ENCODE measurements around the gene IL1RAPL2. TPM values are rescaled to one million over a fixed set of nuclear protein-coding genes. Genes with fewer than 3 reads are reported as not detected.

The IL1RAPL2 gene
- polyA plus RNA-seq, 1 donor: 1.1 TPM

DNA sequence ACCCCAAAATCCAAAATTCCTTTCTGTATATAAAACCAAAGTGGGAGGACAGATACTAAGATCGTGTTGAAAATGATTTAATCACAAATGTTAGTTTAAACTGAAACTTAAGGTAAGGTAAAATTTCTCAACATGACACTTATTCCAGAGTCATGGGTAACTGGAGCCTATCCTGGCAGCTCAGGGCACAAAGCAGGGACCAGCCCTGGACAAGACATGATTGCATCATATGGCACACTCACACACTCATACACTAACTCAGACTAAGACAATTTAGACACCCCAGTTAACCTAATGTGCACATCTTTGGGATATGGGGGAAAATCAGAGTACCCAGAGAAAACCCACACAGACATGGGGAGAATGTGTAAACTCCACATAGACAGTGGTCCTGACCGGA lies 898.6 kb downstream of the IL1RAPL2 start:
- no peak for DNase-seq

DNA sequence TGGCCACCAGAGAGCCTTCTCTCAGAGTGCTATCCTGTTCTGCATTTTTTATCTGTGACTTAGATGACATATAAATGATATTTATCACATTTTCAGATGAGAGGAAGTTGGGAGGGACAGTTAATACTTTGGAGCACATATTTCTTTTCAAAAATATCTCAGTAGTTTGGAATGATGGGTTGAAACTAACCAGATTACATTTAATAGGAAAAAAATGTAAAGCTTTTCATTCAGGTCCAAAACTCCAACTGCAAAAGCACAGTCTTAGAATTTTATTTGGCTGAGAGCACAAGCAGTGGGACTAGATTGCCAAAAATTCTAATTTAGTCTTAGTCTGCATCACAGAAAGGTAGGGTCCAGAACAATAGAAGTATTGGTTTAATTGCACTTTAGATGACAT lies 902.7 kb downstream of the IL1RAPL2 start:
- DNase-seq: no peak

DNA sequence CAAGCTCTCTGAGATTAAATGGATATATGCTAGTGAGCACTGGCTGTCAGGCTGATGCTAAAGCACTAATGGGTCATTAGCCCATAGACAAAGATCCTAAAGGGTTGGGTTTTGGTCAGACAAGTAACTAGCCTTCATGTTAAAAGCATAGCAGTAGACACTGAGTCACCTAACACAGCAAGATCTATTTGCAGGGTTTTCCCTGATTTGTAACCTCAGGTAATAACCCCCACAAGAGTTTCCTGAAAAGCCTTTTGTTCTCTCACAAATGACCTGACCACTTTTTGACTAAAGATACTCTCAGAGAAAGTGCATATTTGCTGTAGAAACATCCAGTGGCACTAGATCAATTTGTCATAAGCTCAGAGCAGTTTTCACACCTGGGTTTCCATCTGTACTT lies 905.6 kb downstream of the IL1RAPL2 start:
- no peak for DNase-seq

DNA sequence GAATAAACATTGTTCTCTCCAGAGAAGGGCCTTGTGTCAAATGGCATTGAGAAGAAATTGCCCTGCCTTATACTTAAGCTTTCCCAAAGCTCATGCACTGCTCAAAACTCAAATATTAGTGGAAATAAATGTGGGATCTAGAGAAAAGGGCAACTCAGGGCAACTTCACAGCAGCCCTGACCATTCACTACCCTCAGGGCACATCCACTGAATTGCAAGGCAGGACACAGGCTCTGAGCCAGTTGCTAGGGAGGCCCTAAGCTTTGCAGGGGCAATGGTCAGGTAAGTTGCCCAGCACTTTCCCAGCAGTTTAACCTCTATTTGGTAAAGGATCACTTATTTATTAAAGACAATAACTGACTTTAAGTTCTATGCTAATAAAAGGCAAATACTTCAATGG lies 909.8 kb downstream of the IL1RAPL2 start:
- no peak for DNase-seq

DNA sequence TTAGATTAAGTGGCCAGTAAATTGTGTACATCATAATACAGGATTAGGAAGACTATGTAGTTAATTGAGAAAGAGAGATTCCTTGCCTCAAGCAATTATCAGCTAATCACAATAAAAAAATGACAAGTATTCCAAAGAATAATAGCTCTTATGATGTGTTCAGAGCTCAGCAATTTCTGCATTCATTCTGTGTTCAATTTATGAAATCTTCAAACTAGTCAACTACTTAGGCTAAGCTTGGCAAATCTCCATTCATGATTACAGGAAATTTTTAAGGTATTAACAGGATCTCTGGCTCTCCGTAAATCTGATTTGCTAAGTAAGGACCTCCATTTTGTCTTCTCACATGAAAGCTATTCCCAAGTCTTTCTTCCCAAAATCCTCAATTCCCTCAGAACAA lies 911.4 kb downstream of the IL1RAPL2 start:
- DNase-seq: no peak

DNA sequence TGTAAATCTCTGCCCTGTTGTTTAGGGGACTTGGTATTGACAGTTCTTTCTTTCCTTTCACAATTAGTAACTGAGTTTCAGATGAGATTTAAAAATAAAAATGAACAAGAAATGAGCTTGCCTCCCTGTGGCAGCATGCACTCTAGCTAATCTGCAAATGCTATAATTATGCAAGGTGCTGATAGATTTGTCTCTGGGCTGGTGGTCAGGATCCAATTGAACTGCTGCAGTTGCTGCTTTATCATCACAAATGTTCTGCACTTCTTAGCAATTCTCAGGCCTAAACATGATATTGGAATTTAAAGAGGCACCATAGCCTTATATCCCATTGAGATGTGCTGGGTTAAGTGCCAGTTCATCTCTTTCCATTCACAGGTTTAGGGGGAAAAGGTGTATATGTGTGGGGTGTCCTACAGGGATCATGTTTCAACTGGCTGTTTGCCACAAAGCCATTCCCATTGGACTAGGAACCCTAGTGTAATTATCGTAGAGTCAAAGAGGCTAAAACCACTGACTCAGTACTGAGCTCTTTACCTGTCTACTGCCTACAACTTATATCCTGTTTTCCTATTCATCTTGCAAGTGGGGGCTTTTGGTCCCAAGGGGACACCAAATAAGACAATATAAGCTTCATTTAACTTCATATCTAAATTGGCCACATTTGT lies 914.8 kb downstream of the IL1RAPL2 start:
- no peak for DNase-seq

DNA sequence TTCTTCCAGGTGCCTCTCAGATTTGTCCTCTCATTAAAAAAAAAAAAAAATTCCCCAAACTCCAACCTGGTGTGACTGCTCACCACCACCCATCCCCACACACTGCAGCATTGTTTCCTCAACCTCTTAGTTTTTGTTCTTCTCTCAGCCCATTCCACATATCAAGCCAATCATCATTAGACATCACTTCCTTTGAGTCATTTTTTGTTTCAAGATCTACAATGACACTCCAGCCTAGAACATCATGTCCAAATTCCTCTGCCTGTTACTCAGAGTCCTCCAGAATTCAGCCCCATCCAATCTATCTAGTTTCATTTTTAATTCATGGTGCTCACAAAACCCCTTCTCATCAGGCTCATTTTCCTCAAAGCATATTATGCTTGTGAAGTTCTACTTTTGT lies 917.0 kb downstream of the IL1RAPL2 start:
- no peak for DNase-seq

DNA sequence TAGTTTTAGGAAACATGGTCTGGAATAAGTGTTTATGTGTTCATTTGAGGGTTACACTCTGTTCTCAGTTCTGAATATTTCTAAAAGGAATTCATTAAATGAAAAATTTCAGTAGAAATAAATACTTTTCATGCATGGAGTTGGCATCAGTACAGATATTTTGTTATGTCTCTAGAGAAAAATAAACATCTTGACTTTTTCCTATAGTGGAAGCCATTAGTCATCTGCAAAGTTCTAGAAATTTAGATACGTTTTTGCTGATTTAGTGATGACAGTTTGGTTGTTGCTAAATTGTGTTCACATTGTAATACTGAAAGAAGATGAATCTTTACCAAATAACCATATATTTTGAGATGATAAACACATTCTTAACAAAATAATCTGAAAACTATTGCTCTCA lies 922.7 kb downstream of the IL1RAPL2 start:
- no peak for DNase-seq

DNA sequence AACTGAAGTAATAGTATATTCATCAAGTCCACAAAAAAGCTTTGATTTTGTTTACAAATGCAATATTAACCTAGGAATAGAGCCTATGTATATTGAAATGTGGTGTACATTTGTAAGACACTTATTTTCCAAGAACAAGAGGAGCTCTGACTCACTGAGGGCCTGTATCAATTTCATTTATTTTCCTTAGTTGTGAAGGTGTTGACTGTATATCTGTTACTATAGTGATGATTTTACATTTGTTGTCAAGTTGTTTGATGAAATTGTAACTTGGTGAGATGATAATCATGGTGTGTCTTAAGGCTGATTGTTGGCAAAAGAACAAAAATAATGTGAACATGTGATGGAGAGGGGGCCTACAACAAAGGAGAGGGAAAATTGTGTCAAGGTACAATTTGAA lies 929.4 kb downstream of the IL1RAPL2 start:
- no peak for DNase-seq

DNA sequence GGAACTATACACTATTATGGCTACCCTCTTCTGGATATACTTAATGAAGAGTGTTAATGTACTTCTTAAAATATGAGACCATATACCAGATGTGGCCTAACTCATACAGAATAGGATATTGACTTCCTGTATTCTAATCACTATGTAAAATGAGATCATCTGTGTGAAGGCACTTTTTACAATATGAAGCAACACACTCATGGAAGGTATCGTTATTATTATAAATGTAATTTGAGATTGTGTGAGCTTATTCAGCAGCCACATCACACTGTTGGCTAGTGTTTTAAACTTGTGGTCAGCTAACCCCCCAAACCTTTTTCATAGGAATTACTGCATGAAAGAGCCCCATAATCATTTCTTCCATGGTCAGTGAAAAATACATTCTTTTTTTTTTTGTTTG lies 936.3 kb downstream of the IL1RAPL2 start:
- no peak for DNase-seq

DNA sequence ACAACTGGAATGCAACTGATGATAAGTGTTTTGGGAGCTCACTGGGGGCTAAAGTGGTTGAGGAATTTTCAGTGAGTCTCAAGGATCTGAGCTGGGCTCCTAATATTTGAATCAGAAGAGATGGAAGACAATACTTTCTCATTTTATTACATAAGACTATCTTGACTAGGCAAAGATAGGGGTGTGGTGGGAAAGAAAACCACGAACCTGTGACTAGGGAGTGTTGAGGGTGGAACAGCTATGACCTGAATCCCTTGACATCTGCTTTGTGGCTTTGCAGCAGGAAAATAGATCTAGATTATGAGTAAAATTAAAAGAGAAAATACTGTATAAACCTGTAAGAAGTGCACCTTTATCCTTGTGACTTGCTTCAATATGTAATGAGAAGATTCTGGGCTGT lies 949.6 kb downstream of the IL1RAPL2 start:
- no peak for DNase-seq

DNA sequence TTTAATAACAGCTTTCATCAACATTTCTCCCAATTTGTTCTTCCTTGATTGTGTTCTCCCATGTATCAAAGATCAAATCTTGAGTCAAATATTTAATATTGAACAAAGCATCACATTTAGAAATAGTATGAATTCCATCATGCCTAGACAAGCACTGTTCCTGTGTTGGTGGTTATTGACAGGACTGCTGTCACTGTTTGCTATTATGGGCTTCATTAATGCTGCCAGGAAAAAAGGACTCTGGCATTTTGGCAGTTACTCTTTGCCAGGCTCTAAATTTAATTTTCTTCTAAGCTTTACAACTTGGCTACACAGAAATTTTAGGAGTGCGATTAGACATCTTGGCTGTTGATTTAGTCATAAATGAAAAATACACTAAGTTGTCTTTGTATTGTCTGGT lies 960.4 kb downstream of the IL1RAPL2 start:
- DNase-seq: no peak

DNA sequence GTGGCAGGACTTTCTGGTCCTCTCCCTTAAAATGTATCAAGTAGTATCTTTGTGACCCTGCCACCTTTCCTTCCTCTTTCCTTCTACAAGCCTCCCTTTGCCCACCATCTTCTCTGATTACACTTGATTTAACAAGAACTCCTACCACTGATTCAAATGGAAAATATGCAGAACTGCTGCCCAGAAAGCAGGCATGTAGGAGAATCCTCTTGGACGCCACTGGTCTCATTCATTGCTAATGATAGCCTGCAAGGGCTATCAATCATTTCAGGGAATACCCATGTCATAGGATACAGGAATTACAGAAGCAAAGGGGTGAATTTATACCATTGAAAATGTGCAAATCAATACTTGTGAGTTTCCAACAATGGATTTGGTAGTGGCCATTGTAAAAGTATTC lies 961.8 kb downstream of the IL1RAPL2 start:
- no peak for DNase-seq

DNA sequence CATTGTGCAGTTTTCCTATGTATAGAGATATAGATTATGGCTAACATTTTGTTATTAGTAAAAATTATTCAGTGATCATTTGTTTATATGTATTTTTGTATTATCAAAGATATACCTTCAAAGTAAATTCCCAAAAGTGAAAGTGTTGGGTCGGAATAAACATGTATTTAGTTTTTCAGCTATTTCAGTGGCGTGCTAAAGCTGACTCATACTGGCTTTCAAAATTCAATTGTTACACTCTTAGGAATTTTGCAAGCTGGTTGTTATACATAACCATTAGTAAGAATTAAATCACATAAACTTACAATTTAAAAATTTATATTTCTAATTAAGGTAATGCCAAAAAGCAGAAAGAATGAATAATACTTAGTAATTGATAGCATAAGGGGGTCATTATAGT lies 968.0 kb downstream of the IL1RAPL2 start:
- DNase-seq: no peak

DNA sequence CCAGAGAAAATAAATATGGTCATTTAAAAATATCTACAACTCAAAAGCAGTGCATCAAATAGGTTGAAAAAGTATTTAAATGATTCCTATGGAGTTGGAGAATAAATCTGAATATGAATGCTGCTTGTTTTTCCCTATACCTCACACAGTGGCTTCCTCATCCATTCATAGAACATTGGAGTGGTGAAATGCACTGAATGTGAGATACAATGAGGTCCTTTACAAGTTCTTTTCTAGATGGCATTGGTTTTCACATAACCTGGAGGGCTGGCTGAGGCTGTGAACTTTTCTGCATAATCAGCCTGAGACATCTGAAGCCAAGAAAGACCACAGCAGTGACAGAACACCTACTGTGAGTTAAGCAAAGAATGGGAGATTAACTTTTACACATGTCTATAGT lies 977.3 kb downstream of the IL1RAPL2 start:
- DNase-seq: no peak

DNA sequence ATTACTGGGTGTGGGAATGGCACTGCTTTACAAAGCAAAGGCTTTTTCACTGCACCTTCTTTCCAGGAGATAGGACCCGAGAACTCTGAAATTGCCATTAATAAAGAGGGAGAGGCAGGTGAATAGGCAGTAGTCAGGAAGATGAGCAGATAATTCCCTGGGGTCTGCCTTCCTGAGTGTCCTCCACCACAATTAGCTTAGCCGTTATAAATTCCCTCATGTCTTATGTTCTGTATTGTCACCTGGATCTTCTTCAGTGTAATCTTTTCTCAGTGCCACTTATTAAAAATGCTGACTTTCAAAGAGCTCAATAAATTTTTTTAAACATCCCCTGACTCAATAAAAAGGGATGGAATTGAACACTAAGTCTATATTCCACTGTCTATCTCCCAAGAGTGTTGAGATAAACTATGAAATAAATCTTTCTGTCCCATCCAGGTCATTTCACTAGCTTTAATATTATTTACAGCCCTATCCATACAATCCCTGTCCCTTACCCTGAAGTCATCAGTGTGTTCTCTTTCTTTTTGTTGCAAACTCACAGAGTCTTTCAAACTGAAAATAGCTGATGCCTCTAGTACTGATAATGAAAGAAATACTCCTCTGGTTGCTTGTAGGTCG lies 984.2 kb downstream of the IL1RAPL2 start:
- no peak for DNase-seq

DNA sequence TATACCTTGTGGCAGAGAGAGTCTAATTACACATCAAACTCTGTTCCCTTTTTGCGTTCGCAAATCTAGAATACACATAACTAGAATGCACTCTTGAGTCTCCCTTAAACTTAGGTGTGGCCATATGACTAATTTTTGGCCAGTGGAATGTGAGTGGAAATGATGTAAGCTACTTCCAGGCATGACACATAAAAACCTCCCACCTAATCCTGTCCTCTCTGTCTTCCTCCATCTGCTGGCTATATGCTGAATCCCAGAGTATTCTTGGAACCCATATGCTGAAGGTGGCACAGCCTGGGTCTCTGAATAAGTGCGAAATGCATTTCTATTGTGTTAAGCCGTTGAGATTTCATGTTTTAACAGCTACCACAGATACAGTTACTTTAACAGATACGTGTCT lies 986.4 kb downstream of the IL1RAPL2 start:
- no peak for DNase-seq

DNA sequence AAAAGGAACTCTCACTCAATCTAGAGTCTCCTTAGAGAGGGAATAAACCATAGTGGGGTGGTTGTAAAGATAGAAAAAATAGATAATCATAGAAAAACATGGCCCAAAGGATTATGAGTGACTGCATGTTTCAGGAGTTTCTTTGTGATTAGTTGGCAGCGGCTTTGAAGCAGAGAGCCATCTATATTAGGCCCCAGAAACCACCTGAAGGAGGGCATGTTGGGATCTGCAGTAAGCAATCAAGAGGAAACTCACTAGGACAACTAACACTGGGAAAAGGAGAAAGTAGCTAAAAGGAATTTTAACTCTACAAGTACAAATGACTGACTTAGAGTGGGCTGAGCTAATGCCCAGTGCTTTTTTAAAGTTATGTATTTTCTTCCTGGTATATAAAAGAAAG lies 987.1 kb downstream of the IL1RAPL2 start:
- DNase-seq: no peak

DNA sequence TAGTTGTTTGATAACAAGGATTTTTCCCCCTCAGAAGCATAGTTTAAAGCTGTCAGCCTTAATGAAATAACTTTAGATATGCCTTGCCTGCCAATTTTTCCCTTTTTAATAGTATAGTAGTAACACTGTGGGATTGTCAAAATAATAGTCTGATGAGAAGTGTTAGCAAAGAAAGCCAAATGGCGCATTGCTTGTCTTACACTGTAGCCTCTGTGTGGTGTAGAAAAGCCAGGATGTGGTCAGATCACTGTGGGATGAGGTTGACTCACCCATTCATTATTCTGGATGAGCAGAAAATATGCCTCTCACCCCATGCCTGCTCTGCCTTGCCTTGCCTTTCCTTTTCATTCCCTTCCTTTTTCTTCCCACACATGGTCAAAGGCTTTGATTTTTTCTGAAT lies 998.5 kb downstream of the IL1RAPL2 start:
- no peak for DNase-seq

DNA sequence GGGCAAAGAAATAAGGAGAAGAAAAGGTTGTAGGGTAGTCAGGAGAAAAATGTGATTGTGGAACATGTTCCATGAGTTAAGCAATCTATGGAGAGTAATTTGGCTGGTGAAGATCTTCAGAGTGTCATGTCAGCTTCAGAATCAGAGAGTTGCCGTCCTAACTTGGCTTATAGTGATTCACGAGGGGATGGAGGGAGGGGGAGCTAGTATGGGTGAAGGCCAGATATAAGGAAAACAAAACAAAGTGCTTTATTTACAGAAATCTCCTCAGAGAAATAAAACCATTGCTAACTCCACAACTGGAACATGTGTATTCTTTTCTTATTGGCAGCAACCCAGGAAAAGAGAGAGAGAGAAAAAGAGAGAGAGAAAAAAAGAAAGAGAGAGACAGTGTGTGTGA lies 999.9 kb downstream of the IL1RAPL2 start:
- no peak for DNase-seq

DNA sequence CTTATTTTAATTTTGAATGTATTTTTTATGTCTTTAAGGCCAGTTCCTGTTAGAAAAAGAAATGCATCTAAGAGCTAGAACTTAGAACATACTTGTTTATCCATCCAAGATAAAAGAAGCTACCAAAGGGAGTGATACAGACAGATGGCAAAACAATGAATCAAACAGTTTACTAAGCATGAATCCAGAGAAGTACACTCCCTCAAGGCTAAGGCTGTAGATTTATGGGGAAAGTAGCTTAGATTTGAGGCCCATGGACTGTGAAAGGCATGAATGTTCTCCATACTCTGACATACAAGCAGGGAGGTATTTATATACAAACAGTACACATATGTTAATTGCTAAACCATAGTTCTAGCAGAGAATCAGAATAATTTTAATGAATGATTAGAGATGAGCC lies 1001.1 kb downstream of the IL1RAPL2 start:
- no peak for DNase-seq

DNA sequence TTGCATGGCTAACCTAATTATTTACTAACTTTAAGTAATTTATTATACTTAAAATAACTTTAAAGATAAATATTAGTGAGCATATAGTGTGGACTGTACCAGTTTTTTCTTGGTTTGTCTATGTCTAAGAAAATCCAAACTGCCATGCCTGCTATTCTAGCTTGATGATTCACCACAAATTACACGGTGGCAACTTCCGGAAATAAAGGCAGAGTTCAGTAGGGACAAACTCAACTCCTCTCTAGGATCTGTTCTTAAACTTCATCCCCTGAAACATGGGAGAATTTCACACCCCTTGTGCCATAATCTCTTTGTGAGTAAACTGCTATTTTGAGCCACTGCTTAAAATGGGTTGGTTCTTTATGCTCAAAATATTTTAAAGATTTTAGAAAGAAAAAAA lies 1042.7 kb downstream of the IL1RAPL2 start:
- DNase-seq: no peak

DNA sequence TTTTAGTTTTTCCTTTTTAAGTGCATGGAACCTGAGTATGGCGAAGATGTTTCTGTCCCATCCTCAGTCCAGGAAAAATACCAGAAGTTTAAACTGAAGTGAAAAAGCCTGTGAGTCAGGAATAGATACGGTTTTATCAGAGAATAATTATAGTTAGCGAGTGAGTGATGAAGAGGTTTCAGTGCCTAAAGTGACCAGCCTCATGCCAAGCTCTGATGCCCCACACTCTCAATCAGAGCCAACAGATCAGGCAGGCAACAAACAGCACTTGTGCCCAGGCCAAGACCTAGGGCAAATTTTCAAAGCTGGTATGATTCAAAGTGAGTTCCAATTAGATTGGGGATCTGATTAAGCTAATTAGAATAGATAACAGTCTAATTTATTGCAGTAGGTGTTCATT lies 1043.5 kb downstream of the IL1RAPL2 start:
- DNase-seq: no peak

DNA sequence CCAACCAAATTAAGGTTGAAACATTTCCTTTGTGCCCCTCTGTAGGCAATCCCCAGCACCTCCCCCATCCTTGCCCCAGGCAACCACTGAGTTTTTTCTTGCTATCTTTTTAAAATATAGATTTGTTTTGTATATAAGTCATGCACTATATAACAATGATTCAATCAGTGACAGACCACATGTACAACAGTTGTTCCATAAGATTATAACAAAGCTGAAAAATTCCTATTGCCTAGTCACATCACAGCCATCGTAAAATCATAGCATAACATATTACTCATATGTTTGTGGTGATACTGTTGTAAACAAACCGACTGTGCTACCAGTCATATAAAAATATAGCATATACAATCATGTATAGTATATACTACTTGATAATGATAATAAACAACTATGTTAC lies 1044.4 kb downstream of the IL1RAPL2 start:
- no peak for DNase-seq
